Measurements from ENCODE around the gene KCNK7. TPM values are rescaled to one million over a fixed set of nuclear protein-coding genes. Genes with fewer than 3 reads are reported as not detected.
A peak's percentile ranks its signal among the peaks of the same experiment; 100 is the strongest.

KCNK7 gene
- polyA plus RNA-seq, 1 of the 3 experiments (the other 2 are of a cell fraction): 0.58 TPM

- Histone ChIP-seq H3K79me2 (ENCODE audit: insufficient read depth) (peaks cover 69% of the 10 kb centered on the region), H3K4me1 (ENCODE audit: control insufficient read depth in 1 of 2, insufficient read depth in 2 of 2, low read depth in 1 of 2, low read length in 1 of 2) (peaks cover 41 to 47% of the 10 kb centered on the region in 2 experiments; a peak in 3 of 4 replicates), H3K9ac (peak overlapping the region; percentile 77; the same call in 1 of the 2 replicates)
Measured at GRCh38 chr11:65571420-65571819, 24.2 kb downstream of the KCNK7 start.

More at GRCh38 chr11:65571420-65571819, 24.2 kb downstream of the KCNK7 start:
- TF ChIP-seq EP300 (IDR thresholded peaks at IDR 0.05; ENCODE audit: borderline replicate concordance in 1 of 2, low read depth in 1 of 2, low read length in 1 of 2) (no peak), SMC3 (IDR thresholded peaks at IDR 0.05; ENCODE audit: low read depth, low read length) (no peak), PBX3 (IDR thresholded peaks at IDR 0.05) (no peak), CTCF (IDR thresholded peaks at IDR 0.05) (no peak), RAD21 (IDR thresholded peaks at IDR 0.05; ENCODE audit: low read length) (no peak), CHD2 (IDR thresholded peaks at IDR 0.05; ENCODE audit: low read length, partially characterized antibody) (no peak), ELF1 (IDR thresholded peaks at IDR 0.05) (no peak), USF1 (IDR thresholded peaks at IDR 0.05; ENCODE audit: borderline replicate concordance, low read depth) (no peak), FOXJ3 (CRISPR knock-in tag; IDR thresholded peaks at IDR 0.05) (no peak), MEF2A (IDR thresholded peaks at IDR 0.05; ENCODE audit: borderline replicate concordance, low read depth) (no peak), POLR2AphosphoS5 (IDR thresholded peaks at IDR 0.05; ENCODE audit: low read depth, low read length) (no peak), GATA2 (CRISPR knock-in tag; IDR thresholded peaks at IDR 0.05) (no peak)
- peaks cover 9 to 11% of the 10 kb centered on the region in 2 experiments for H3K36me3 ChIP-seq (replicated peaks in 1 of 2; ENCODE audit: control insufficient read depth in 1 of 2, insufficient read depth in 2 of 2, low read length in 1 of 2)
- 75% methylated on average over 9 of the region's 9 CpGs for WGBS (ENCODE audit: low lambda C conversion rate)
- H3K27me3 ChIP-seq (ENCODE audit: insufficient read depth): no peaks in the 10 kb centered on the region
- DNase-seq: no peak
- H3F3A ChIP-seq (replicated peaks; ENCODE audit: insufficient read depth): peaks cover 36% of the 10 kb centered on the region
- peak overlapping the region; percentile 95 for H3K4me2 ChIP-seq
- no peaks in the 10 kb centered on the region for H3K9me2 ChIP-seq
- H3K27ac ChIP-seq (ENCODE audit: low read depth in 2 of 2, low read length in 1 of 2): peak overlapping the region; percentile 77 to 81; a peak in 2 of 4 replicates
- H3K4me3 ChIP-seq (ENCODE audit: low read depth in 2 of 2, low read length in 1 of 2): peak overlapping the region; percentile 76 to 99
- CTCF ChIA-PET: interaction anchor here (0.6 to 13.6 kb wide), 15 partner anchors 11 to 256 kb away, joined by 3 to 295 read pairs (median 6); partner anchors contain the start of genes KAT5, KCNK7, LTBP3 and MALAT1
- POLR2A ChIA-PET: interaction anchor here (1.0 to 2.0 kb wide), 6 partner anchors 10 to 73 kb away, joined by 3 to 10 read pairs (median 4); partner anchors contain the start of genes LTBP3 and MALAT1
- H3K9me3 ChIP-seq: no peaks in the 10 kb centered on the region
- H4K20me1 ChIP-seq (ENCODE audit: insufficient read depth): peaks cover 14% of the 10 kb centered on the region
- H2AFZ ChIP-seq (ENCODE audit: low read depth): no peak overlapping the region

Measured in SK-N-SH (cell line).